ENCODE data around the gene POLR3GL. TPM values are rescaled to one million over a fixed set of nuclear protein-coding genes. Genes with fewer than 3 reads are reported as not detected.

Gene POLR3GL, protein sequence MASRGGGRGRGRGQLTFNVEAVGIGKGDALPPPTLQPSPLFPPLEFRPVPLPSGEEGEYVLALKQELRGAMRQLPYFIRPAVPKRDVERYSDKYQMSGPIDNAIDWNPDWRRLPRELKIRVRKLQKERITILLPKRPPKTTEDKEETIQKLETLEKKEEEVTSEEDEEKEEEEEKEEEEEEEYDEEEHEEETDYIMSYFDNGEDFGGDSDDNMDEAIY
- 15.9 and 20.9 TPM in 2 replicates for total RNA-seq

DNA sequence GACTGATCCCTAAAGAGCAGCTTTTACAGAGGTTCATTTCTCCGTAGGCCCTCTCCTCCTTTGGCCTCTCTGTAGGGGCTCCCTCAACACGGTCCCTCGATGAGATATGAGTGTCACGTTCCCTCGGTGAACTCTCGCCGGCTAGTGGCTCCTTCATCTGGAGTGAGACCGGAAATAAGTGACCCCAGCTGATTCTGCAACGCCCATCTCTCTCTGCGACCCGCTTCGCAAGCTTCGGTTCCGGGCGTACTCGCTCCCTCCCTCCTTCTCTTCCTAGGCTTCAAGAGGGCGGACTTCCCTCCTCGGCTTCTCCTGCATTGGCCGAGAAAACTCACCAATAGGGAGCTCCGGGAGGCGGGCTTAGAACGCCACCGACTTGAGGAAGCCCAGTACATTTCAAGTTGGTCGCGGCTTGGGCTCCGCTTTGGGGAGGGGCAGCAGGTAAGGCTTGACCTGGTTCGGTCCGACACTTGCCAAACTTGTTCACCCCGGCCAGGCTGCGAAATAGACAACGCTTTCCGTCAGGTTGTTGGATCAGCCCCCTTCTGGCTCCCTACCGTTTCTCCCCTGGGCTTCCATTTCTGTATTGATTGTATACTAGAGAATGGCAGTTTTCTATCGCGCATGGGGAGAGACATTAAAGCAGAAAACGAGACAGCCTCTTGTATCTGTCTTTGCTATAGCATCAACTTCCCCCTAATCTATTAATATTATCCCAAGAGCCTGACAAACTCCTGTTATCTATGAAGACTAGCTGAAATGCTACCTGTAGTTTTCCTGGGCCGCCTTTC is at the start of gene POLR3GL, which contains the start of gene ANKRD34A:
Gene POLR3GL (plus strand): TSS at position 363 of the 791 bp plus-strand sequence. CDS start 10,176 bp downstream, outside the sequence.
Gene ANKRD34A (minus strand): TSS at position 248 of the 791 bp plus-strand sequence. CDS start 2,816 bp downstream, outside the sequence.

GRCh38 chr1:145918144-145918991 is 46.1 kb upstream of the POLR3GL start, which contains the start of gene PEX11B:
PEX11B (minus strand) TSS chr1:145918717; CDS start chr1:145918688, 29 bp downstream.

DNA sequence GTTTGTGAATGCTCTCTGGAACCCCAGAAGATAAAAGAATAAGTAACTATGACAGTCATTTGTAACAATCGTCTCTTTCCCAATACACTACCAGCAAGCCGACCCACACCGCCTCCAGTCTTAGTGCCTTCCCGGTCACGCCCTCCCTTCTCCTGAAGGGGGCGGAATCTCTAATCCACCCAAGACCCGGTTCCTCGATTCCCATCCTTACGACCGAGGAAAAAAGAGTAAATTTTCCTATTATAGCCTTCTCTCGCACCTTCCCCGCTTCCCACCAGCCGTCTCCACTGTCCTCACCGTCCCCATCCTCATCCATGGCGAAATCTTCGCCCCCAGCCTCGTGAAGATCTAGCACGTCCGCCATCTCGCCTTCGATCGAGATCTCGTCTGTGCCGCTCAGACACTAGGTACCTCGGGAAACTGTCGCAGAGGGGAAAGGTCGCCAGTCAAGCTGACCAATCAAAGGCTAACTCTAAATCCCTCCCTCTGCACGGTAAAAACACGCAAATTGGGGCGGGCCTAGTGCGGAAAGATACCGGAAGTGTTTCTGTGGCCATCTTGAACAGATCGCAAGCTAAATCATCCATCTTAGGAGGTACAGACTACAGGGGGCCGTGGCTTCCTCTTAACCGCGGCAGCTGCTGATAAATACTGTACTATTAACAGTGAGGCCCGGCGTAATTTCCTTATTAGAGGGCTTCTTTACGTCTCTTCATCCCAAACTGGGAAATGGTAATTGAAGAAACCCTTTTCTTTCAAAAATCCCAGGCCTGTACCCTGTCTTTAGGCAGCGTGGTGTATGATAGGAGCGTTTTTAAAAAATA is 37.2 kb upstream of the POLR3GL start, which contains the start of gene RBM8A:
Gene RBM8A (minus strand): TSS at position 422 of the 824 bp plus-strand sequence. CDS start 58 bp downstream, at position 364.

GRCh38 chr1:145957443-145958319 is 6.8 kb upstream of the POLR3GL start, which contains the start of gene LIX1L:
LIX1L (minus strand) TSS chr1:145958017; CDS start chr1:145957927, 90 bp downstream.

DNA sequence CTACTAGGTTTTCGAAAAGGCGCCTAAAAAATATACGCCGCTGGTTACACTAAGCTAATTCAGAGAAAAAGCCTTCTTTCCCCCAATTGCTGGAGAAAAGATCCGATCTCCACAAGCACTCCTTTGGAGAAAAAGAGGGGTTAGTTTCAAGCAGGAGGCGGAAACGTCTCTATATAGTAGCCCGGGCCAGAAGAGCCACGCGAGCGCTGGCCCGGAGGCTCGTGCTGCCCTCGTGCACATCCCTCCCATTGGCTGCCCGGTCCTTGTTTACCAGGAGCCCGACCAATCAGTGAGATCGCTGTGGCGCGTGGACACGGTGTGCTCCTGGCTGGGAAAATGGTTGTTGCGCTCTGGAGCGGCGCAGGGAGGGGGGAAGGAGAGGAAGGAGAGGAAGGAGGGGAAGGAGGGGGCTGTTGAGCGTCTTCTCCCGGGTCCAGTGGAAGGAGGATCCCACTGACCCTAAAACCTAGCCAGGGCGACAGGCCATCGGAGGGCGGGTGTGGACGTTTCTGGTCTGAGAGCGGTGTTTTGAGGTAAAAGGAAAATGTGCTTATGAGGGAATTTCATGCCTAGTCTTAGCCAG is 32.0 kb downstream of the POLR3GL start, which contains the start of gene TXNIP:
Gene TXNIP (minus strand): TSS at position 147 of the 583 bp plus-strand sequence. CDS start 313 bp downstream, outside the sequence.

GRCh38 chr1:146021622-146022402 is 57.3 kb downstream of the POLR3GL start, which contains the start of gene HJV:
HJV (minus strand) TSS chr1:146021735; CDS start chr1:146020231, 1,504 bp downstream.

Other genes with a start within 250 kb of the POLR3GL start
- not detected in 2 replicates for gene CD160, start 245.2 kb upstream of the POLR3GL start, total RNA-seq
- gene RNF115, start 140.6 kb upstream of the POLR3GL start, total RNA-seq, result 15.6 and 16.7 TPM in 2 replicates
- gene POLR3C, start 140.5 kb upstream of the POLR3GL start, total RNA-seq, result 31.8 and 33.6 TPM in 2 replicates
- gene NUDT17, start 119.1 kb upstream of the POLR3GL start, total RNA-seq, result 4.1 and 5.9 TPM in 2 replicates
- 19.3 and 21.2 TPM in 2 replicates for gene PIAS3, start 105.6 kb upstream of the POLR3GL start, total RNA-seq
- gene ANKRD35, start 78.8 kb upstream of the POLR3GL start, total RNA-seq, result 1.0 and 1.3 TPM in 2 replicates
- 10.0 and 10.2 TPM in 2 replicates for gene ITGA10, start 54.6 kb upstream of the POLR3GL start, total RNA-seq
- 22.0 and 24.6 TPM in 2 replicates for gene PEX11B, start 46.0 kb upstream of the POLR3GL start, total RNA-seq
- 198 and 213 TPM in 2 replicates for gene RBM8A, start 37.2 kb upstream of the POLR3GL start, total RNA-seq
- gene LIX1L, start 6.7 kb upstream of the POLR3GL start, total RNA-seq, result 41.1 and 45.0 TPM in 2 replicates
- gene ANKRD34A, start 115 bp upstream of the POLR3GL start, total RNA-seq, result 0.05 and 0.07 TPM in 2 replicates
- gene TXNIP, start 31.9 kb downstream of the POLR3GL start, total RNA-seq, result 29.6 and 30.1 TPM in 2 replicates
- gene HJV, start 57.0 kb downstream of the POLR3GL start, total RNA-seq, result not detected in 2 replicates
- under 0.01 and 0.13 TPM in 2 replicates for gene NBPF10, start 180.1 kb downstream of the POLR3GL start, total RNA-seq